HG03469 (cell line): Measurements from ENCODE around the gene RABGAP1.
"Not testable (repeated sequence)": the region's sequence is repeated elsewhere in the genome, so short reads cannot be mapped to it uniquely, and the experiment has no call there.

Experiments
- ATAC-seq: cut with Tn5 transposase; IDR thresholded peaks from one replicate; pipeline ENCODE4 v1.9.1; 2021; ENCODE audit warnings: mild to moderate bottlenecking, moderate library complexity, moderate number of reproducible peaks; ENCODE audit not compliant: unreplicated experiment

The RABGAP1 gene

DNA sequence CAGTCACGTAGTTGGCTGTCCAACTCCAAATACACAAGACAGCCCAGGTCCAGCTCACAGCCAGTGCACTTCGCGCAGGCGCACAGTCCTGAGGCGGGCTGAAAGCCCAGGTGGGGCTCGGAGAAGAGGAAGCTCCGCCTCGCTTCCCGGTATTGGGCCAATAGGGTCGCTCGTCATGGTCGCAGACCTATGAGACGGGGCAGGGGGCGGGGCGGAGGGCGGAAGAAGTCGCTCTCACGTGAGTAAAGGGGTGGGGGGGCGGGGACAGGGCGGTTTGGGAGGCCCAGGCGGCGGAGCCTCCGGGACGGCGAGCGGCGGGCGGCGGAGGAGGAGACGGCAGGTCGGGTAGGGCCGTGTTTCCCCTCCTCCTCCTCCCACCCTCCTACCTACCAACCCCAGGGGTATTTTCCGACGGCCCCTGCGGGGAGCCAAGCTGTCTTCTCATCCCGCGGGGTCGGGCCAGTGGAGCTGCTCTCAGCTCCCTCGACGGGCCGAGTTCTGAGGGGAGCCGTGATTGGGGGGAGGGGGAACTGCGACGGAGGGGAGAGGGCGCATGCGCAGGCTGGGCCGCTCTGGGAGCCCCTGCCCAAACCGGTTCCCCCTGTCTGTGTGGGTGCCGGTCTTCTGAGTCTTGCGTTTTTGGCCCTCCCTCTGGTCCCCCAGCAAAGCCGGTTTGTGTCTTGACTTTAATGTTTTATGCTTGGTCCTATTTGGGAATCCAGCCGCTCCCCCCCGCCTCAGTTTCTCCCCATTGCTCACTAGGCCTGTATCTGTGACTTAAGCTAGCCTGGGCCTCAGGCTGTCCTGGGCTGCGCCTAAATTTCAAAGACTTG, at the start of gene RABGAP1:
Gene RABGAP1, plus strand, starts transcription at position 272 of the 833 bp plus-strand sequence. CDS start 16,040 bp downstream, outside the sequence.
- ATAC-seq = peak; percentile 95

- no peak for ATAC-seq
These were observed 42.9 kb upstream of the RABGAP1 start for GRCh38 chr9:122897969-122898368.

- ATAC-seq = no peak
These were observed 40.0 kb upstream of the RABGAP1 start for GRCh38 chr9:122900791-122901190.

- peak; percentile 4 for ATAC-seq
These were observed 36.4 kb upstream of the RABGAP1 start for GRCh38 chr9:122904466-122904822.

- ATAC-seq = peak; percentile 82
These were observed 35.8 kb upstream of the RABGAP1 start, which contains the start of gene RC3H2 for GRCh38 chr9:122904823-122905710. TSS of gene RC3H2 (minus strand) at chr9:122905359. CDS start at chr9:122897509, 7,850 bp downstream.

DNA sequence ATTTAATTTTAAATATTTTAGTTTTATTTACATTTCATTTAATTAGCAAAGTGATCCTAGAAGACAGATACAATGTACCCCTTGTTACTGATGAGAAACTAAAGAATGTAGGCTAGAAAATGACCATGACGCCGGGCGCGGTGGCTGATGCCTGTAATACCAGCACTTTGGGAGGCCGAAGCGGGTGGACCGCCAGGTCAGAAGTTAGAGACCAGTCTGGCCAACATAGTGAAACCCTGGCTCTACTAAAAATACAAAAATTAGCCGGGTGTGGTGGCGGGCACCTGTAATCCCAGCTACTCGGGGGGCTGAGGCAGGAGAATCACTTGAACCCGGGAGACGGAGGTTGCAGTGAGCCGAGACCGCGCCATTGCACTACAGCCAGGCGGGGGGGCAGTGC, 34.7 kb upstream of the RABGAP1 start:
- ATAC-seq = not testable (repeated sequence)

GRCh38 chr9:122912671-122912963, 28.2 kb upstream of the RABGAP1 start:
- no peak for ATAC-seq

DNA sequence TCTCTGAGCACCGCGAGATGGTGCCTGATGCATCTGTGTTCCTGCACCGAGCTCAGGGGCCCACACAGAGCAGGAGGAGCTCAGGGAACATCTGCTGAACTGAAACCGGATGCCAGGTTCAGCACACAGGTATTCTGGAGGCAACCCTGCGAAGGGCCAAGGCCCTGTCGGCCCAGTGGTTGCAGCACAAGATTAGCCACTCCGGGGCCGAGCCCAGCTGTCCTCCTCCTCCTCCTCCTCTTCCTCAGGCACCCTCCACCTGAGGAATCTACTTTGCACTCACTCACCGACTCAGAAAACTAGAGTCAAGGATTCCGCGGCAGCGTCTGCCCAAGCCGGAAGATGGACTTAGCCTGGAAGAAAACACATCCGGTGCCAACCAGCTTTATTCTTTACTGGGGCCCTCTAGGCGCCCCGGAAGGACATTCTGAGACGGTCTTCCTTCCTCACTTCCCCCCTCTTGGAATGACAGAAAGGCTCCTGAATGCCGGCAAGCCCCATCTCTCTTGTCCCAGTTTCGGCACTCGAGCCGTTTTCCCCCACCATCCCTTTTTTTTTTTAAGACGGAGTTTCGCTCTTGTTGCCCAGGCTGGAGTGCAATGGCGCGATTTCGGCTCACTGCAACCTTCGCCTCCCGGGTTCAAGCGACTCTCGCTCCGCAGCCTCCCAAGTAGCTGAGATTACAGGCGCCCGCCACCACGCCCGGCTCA, 27.7 kb upstream of the RABGAP1 start, which contains the start of gene ZBTB6:
Gene ZBTB6, minus strand, starts transcription at position 360 of the 710 bp plus-strand sequence. CDS start 1,251 bp downstream, outside the sequence.
- peak; percentile 88 for ATAC-seq

DNA sequence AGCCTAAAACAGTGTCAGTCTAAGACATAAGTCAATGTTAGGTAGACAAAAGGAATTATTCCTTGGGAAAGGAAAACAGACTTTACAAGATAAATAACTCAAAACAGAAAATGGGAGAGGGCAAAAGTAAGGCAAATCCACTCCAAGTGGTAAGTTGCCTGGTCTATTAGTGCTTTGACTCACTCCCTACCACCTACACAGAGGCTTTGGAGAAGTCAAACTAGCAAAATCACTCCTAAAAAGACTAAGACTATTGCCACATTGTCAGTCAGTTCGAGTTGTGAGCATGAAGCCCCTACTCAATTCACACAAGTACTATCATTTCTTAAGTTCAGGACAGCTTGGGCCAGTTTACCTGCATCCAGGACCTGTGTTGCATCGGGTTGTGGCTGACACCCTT, 22.5 kb upstream of the RABGAP1 start:
- ATAC-seq = no peak

- no peak for ATAC-seq
These were observed 18.1 kb upstream of the RABGAP1 start for GRCh38 chr9:122922713-122923112.

GRCh38 chr9:122923947-122924346, 16.9 kb upstream of the RABGAP1 start:
- no peak for ATAC-seq

DNA sequence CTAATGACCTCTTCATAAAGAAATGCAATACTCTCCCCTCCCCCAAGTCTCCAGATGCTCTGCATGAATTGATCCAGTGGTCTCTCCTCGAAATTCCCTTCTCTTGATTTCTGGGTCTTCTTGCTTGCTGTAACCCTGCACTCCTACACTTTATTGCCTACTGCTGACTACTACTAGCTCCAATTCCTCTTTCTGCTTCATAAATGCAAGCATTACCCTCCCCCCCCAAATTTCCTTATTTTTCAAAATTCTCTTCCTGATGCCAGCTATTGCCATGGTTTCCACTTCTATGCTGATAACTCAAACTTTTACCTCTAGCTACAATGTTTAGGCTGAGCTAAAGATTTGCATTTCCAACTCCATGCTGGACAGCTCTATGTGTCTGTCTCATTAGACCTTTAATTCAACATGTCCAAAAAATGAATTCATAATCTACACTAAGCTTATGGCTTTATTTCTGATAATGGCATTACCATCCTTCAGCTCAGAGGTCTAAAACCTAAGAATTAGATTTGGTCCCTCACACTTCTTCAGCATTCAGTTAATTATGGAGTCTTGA, 10.9 kb upstream of the RABGAP1 start:
- ATAC-seq = no peak

DNA sequence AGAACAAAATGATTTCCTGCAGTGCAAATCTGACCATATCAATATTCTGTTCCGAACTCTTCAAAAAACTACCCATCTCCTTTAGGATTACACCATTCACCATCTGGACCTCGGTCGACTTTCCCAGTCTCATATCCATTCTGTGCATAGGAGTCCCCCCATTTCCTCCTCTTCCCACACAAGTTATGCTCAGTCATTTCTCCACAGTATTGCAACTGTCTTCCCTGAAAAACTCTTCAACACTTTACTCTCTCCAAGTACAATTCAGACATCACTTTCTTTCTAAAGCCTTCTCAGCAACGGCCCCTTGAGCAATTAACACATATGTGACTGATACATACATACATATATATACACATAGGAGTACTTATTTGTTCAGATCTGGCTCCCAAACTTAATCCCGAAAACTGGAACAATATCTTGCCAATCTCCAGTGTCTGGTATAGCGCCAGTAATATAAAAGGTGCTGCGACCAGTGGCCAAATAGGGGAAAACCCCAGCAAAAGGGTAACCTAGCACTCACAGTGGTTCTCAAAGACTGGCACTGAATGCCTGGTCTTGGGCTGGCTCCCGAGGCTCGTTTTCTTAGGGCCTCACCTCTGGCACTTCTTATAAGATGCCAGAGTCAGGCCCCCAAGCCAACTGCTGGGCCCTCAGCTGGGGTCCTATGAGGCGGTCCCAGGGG, 10.1 kb upstream of the RABGAP1 start:
- ATAC-seq = no peak

DNA sequence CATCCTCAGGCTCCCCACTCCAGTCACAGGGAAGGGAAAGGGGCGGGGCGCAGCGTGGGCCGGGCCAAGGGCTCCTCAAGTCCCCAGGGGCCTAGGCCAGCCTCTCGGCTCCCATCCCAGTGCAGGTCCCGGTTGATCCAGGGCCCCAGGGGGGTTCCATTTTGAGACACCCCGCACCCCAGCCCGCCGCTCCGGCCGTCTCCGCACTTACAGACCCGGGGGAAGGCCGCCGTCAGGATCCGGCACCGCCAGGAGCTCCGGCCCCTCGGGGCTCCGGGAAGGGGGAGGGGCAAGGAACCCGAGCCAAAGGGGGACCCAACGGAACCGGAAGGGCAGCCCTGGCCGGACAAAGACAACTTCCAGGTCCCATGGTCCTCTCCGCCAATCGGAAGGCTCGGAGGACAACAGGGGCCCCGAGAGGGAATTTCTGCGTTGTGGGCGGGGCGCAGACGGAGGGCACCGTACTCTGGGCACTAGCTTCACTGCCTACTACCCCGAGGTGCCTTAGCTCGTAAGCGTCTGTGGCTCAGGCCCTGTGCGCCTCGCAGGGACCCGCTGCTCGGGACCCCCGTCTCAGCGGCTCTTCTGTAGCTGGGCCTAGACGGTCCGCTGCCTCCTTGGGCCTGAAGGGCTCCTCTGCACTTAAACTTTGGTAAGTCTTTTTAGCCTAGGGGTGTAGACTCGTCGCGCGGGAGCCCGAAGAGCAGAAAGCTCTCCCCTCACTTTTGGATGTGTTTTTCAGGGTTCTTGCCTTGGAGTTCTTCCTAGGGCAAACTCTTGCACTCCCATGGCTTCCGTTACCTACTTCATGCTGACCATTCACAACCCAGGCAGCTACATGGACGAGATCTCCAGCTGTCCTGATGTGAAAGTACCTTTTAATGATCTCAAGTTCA, 9.3 kb upstream of the RABGAP1 start, which contains the start of gene ZBTB26:
Gene ZBTB26, minus strand, starts transcription at position 287 of the 896 bp plus-strand sequence. CDS start 11,578 bp downstream, outside the sequence.
- peak; percentile 86 for ATAC-seq

DNA sequence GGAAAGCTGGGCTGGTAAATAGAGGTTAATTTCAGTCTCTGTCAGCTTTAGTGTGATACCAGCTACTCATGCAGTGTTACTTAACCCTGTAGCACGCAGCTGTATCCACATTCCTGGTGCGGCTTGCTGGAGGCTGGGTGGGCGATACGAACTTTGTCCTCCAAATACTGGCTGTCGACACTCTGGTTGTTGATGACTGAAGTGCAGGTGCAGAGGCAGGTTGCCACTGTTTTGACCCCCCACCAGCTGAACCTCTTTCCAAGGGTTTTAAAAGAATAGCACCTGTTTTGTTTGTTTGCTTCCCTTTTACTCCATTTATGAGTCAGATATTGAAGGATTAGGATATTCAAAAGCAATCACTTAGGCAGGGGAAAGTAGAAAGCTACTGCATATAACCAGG, 4.4 kb upstream of the RABGAP1 start:
- ATAC-seq = no peak

- no peak for ATAC-seq
These were observed 3.9 kb upstream of the RABGAP1 start for GRCh38 chr9:122936883-122937282.

GRCh38 chr9:122939601-122940000, 1.2 kb upstream of the RABGAP1 start:
- no peak for ATAC-seq

DNA sequence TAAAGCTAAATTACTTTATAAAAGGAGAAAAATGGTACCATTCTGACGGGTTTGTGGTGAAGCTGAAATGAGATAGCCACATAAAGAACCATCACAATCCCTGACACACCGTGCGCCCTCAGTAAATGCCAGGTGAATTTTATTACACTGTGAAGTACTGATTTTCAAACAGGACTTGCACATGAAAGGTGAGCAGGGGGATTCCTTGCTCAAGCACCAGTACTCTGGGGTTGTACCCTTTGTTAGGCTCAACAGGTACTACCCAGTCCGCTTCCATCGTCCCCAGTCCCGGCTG, 419 bp upstream of the RABGAP1 start:
- ATAC-seq = no peak

GRCh38 chr9:122941582-122942234, 888 bp downstream of the RABGAP1 start:
- no peak for ATAC-seq
